ENCODE results near the gene SPRY4.

SPRY4 gene

GRCh38 chr5:142289708-142290576, 34.9 kb downstream of the SPRY4 start:
- H3K4me3 ChIP-seq (ENCODE audit: low read length) = no peak overlapping the region
- TF ChIP-seq, protein P1, sequence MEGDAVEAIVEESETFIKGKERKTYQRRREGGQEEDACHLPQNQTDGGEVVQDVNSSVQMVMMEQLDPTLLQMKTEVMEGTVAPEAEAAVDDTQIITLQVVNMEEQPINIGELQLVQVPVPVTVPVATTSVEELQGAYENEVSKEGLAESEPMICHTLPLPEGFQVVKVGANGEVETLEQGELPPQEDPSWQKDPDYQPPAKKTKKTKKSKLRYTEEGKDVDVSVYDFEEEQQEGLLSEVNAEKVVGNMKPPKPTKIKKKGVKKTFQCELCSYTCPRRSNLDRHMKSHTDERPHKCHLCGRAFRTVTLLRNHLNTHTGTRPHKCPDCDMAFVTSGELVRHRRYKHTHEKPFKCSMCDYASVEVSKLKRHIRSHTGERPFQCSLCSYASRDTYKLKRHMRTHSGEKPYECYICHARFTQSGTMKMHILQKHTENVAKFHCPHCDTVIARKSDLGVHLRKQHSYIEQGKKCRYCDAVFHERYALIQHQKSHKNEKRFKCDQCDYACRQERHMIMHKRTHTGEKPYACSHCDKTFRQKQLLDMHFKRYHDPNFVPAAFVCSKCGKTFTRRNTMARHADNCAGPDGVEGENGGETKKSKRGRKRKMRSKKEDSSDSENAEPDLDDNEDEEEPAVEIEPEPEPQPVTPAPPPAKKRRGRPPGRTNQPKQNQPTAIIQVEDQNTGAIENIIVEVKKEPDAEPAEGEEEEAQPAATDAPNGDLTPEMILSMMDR (IDR thresholded peaks at IDR 0.05; ENCODE audit: insufficient read depth, low read depth, low read length, missing control alignments) = no peak
- no peak for DNase-seq (ENCODE audit: low read depth)

- H3K4me3 ChIP-seq (ENCODE audit: low read length) = no peak overlapping the region
- TF ChIP-seq, protein P1 (IDR thresholded peaks at IDR 0.05; ENCODE audit: insufficient read depth, low read depth, low read length, missing control alignments) = no peak
- no peak for DNase-seq (ENCODE audit: low read depth)
Observed at GRCh38 chr5:142287973-142288313, 36.9 kb downstream of the SPRY4 start.

DNA sequence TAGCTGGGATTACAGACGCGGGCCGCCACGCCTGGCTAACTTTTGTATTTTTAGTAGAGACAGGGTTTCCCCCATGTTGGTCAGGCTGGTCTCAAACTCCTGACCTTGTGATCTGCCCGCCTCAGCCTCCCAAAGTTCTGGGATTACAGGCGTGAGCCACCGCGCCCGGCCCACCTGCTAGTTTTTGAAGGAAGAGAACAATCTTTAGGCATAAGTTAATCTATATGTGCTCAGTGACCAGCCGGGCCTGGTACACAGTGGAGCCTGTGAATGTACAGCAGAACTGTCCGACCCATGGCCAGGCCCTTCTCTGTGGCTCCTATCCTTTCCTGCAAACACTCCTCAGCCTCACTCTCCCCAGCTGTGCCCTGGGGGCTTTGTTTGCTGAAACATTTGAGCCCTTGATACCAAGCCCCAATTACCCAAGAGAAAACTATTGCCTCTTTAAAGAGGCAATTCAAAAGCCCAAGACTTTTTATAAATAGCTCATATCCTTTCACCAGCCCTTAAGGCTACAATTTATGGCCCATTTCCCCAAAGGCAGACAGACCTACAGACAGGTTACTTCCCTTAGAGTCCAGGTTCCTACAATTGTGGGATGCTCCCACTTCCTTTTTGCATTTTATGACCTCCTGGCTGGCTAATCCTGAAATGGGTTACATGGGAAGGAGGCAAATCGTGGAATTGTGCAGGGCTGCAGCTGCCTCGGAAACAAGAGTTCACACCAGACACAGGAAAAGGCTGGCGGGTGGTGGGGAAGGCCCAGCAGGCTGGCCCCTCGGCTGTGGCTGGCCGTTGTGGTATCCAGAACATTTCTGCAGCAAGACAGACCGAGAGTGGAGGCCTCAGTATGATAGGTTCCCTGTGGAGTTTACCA, 37.5 kb downstream of the SPRY4 start:
- no peak overlapping the region for H3K4me3 ChIP-seq (ENCODE audit: low read length)
- TF ChIP-seq, protein P1 (IDR thresholded peaks at IDR 0.05; ENCODE audit: insufficient read depth, low read depth, low read length, missing control alignments) = no peak

DNA sequence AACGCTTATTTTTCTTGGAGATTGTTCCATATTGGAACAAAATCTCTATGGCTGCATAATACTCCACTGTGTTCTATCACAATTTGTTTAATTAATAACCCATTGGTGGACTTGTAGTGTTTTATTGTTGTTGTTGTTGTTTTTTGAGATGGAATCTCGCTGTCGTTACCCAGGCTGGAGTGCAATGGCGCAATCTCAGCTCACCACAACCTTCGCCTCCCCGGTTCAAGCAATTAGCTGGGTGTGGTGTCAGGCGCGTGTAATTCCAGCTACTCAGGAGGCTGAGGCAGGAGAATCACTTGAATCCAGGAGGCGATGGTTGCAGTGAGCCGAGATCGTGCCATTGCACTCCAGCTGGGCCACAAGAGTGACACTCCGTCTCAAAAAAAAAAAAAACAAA, 38.7 kb downstream of the SPRY4 start:
- TF ChIP-seq, protein P1 (IDR thresholded peaks at IDR 0.05; ENCODE audit: insufficient read depth, low read depth, low read length, missing control alignments) = no peak
- no peak for DNase-seq (ENCODE audit: low read depth)
- H3K4me3 ChIP-seq (ENCODE audit: low read length) = no peak overlapping the region

More for the DNA sequence above, 37.5 kb downstream of the SPRY4 start:
- DNase-seq (ENCODE audit: low read depth) = no peak

GRCh38 chr5:142283304-142283703, 41.5 kb downstream of the SPRY4 start:
- H3K4me3 ChIP-seq (ENCODE audit: low read length) = no peak overlapping the region
- DNase-seq (ENCODE audit: low read depth) = peak; percentile 93
- TF ChIP-seq, protein P1 (IDR thresholded peaks at IDR 0.05; ENCODE audit: insufficient read depth, low read depth, low read length, missing control alignments) = no peak

DNA sequence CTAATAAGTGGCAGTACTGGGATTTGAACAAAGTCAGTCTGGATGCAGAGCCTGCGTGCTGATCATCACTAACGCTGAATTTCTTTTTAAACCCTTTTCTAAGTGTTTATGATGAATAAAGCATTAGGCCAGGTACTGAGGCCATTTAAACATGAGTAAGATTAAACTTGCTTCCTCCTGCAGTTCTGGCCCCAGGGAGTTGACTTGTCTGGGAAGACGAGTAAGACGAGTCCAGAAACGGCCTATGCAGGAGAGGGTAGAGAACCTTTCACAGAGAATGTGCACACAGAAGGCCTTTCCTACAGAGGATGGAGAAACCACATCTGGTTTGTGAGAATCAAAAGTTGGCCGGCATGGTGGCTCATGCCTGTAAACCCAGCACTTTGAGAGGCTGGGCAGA, 42.9 kb downstream of the SPRY4 start:
- TF ChIP-seq, protein P1 (IDR thresholded peaks at IDR 0.05; ENCODE audit: insufficient read depth, low read depth, low read length, missing control alignments) = no peak
- DNase-seq (ENCODE audit: low read depth) = peak; percentile 89
- no peak overlapping the region for H3K4me3 ChIP-seq (ENCODE audit: low read length)

Data from epithelial cell of esophagus (primary cell).